DMS 273 (cell line): ENCODE data around the gene MAOB.
"Not testable (repeated sequence)": the region's sequence is repeated elsewhere in the genome, so short reads cannot be mapped to it uniquely, and the experiment has no call there.

ENCODE experiments used
- DNase-seq: peaks from one replicate; lab custom pipeline; 2025; ENCODE audit not compliant: unreplicated experiment; lab: John Stamatoyannopoulos, UW

MAOB gene

GRCh38 chrX:43758044-43758443, 124.2 kb downstream of the MAOB start:
- no peak for DNase-seq

- no peak for DNase-seq
Measured at GRCh38 chrX:43756076-43756475, 126.2 kb downstream of the MAOB start.

GRCh38 chrX:43753637-43754036, 128.6 kb downstream of the MAOB start:
- no peak for DNase-seq

- DNase-seq, result peak; percentile 75
Measured at GRCh38 chrX:43750248-43750676, 132.0 kb downstream of the MAOB start.

GRCh38 chrX:43747476-43747875, 134.8 kb downstream of the MAOB start:
- no peak for DNase-seq

- no peak for DNase-seq
Measured at GRCh38 chrX:43745938-43746721, 136.1 kb downstream of the MAOB start.

- no peak for DNase-seq
Measured at GRCh38 chrX:43744284-43744683, 138.0 kb downstream of the MAOB start.

DNA sequence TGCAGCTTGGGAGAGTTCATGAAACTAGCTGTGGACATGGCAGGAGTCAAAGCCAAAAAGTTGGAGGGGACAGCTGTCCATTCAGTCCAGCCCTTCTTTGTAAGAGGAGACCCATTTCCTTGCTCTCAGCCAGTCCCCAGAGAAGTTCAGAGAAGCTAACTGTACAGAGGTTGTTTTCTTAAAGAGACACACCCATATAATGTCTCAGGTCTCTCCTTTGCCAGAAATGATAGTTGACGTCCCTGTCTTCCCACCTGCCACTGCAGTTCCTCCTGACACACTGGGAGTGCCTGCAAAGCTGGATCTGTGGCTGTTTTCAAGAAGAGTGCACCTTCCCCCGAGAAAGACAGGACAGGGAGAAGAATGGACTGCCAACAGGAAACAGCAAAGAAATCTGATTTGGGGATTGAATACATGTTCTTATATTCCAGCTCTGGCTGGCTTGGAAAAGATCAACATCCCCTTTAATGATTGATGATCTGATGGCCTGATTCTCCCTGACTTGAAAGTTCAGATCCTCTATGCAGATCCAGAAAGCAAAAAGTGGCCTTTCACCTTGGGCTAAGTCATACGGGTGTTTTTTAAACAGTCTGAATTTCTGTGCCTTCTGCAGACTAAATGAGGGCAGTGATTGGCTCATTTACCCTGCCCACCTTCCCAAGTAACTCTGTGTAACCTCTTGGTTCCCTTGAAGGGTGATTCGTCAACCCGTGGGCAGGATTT, 139.0 kb downstream of the MAOB start:
- no peak for DNase-seq

GRCh38 chrX:43741843-43742573, 140.2 kb downstream of the MAOB start:
- no peak for DNase-seq

- no peak for DNase-seq
Measured at GRCh38 chrX:43735957-43736356, 146.3 kb downstream of the MAOB start.

DNA sequence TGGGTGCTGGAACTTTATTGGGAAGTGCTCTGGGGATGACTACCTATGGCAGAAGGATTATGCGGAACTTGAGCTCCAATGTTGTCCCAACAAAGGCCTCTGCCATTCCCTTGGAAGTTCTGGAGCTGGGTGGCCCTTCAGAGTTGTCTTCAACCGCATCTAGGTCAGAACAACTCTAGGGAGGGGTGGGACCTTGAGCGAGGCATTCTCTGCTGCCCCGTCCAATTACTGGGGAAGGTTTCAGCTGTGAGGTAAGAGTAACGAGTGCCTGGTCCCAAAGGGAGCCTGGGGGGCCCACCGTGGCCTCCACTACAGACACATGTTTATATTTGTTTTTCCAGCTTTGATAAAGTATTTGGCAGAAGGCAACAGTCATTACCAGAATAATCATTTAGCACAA, 146.7 kb downstream of the MAOB start:
- DNase-seq, result no peak

- no peak for DNase-seq
Measured at GRCh38 chrX:43734444-43734843, 147.8 kb downstream of the MAOB start.

DNA sequence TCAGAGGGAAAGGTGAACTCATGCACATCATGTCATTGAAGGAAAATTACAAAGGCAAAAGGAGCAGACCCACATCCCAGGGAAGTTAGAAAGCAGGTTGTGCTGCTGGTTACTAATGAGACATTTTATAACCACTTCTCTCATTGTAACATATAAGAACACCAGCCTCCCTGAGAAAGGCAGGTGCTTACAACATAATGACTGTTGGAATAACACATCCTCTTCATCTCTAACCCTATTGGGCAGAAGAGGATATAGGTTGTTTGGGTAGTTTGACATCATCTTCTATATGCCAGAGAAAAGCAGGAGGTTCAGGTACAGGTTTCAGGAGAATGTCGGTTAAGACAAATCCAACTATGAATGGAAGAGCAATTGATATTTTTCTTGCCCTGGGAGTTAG, 148.6 kb downstream of the MAOB start:
- no peak for DNase-seq

- no peak for DNase-seq
Measured at GRCh38 chrX:43731086-43731485, 151.2 kb downstream of the MAOB start.

- DNase-seq, result no peak
Measured at GRCh38 chrX:43728966-43729365, 153.3 kb downstream of the MAOB start.

DNA sequence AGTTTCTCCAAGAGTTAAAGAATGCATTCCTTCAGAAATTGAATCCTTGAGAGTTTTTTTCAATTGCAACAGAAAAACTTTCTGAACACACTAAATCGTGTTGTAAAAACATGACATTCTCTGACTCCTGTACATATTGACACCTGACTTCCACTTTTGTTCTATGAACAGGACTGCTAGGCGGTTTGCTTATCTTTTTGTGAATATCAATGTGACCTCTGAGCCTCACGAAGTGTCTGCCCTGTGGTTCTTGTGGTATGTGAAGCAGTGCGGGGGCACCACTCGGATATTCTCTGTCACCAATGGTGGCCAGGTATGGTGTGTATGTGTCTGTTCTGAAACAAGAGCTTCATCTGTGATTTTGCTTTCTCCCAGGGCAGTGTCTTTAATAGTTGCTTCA, 154.2 kb downstream of the MAOB start:
- DNase-seq, result no peak

DNA sequence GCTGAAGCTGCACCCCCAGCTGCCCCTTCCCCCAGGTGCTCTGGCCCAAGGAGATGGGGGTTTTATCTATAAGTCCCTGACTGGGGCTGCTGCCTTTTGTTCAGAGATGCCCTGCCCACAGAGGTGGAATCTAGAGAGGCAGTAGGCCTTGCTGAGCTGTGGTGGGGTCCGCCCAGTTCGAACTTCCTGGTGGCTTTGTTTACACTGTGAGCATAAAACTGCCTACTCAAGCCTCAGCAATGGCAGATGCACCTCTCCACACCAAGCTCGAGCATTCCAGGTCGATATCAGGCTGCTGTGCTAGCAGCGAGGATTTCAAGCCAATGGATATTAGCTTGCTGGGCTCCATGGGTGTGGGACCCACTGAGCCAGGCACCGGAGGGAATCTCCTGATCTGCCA, 155.0 kb downstream of the MAOB start:
- DNase-seq, result not testable (repeated sequence)

- DNase-seq, result not testable (repeated sequence)
Measured at GRCh38 chrX:43725227-43725626, 157.0 kb downstream of the MAOB start.

DNA sequence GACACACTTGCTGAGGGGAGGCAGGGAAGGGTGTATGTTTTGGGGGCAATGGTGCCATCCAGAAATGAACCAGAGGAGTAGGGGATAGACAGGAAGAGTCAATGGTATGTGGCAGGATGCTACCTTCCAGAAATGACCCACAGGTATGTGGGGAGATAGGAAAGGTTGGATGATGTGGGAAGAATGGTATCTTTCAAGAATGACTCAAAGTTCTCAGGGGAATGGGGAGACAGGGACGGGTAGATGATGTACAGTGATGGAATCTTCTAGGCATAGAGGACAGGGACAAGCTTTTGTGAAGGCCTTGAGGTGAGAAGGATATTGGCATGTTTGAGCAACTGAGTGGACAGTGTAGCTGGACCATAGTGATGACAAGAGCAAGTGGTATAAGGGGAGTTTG, 161.3 kb downstream of the MAOB start:
- DNase-seq, result no peak

GRCh38 chrX:43720082-43720481, 162.2 kb downstream of the MAOB start:
- DNase-seq, result no peak

GRCh38 chrX:43718956-43719355, 163.3 kb downstream of the MAOB start:
- no peak for DNase-seq

GRCh38 chrX:43718546-43718945, 163.7 kb downstream of the MAOB start:
- DNase-seq, result no peak
